ENCODE data around the gene LMNTD2. TPM values are rescaled to one million over a fixed set of nuclear protein-coding genes. Genes with fewer than 3 reads are reported as not detected.

The LMNTD2 gene
- total and polyA plus RNA-seq, 2 experiments from 2014 or later = 7.3 to 15.9 TPM

DNA sequence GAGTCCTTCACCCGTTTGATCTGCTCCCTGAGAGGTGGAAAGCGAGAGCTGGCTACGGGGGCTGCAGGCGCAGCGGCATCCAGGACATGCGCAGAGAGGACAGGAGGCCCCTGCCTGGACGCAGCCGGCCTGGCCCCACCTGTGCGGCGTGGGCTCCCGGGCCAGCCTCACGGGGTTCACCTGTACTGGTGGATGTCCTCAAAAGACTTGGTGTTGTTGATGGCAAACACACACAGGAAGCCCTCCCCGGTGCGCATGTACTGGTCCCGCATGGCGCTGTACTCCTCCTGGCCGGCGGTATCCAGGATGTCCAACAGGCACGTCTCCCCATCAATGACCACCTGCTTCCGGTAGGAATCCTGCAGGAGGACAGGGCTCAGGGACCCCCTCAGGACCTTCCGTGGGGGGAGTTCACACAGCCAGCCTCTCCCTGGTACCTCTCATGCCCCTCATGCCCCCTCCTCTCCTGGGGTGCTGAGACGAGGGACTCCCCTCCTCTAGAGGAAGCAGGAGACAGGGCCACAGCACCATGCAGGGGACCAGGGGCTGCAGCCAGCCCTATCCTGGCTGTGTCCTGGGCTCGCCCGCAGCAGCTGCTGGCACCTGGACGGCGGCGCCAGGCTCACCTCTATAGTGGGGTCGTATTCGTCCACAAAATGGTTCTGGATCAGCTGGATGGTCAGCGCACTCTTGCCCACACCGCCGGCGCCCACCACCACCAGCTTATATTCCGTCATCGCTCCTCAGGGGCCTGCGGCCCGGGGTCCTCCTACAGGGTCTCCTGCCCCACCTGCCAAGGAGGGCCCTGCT is 26.7 kb downstream of the LMNTD2 start:
- H4K20me1 ChIP-seq (ENCODE audit: insufficient read depth, poor library complexity, severe bottlenecking) = peaks cover 15% of the 10 kb centered on the region
- peaks cover 10% of the 10 kb centered on the region for H3K79me2 ChIP-seq
- H3K4me1 ChIP-seq (ENCODE audit: insufficient read depth) = peaks cover 25% of the 10 kb centered on the region
- no peaks in the 10 kb centered on the region for H3K9me3 ChIP-seq (ENCODE audit: low read depth)
- TF ChIP-seq EZH2phosphoT487 (IDR thresholded peaks at IDR 0.05; ENCODE audit: low read depth, severe bottlenecking, unreplicated experiment) (no peak), EZH2 (IDR thresholded peaks at IDR 0.05; ENCODE audit: borderline replicate concordance) (no peak)
- TF ChIP-seq, protein P1, sequence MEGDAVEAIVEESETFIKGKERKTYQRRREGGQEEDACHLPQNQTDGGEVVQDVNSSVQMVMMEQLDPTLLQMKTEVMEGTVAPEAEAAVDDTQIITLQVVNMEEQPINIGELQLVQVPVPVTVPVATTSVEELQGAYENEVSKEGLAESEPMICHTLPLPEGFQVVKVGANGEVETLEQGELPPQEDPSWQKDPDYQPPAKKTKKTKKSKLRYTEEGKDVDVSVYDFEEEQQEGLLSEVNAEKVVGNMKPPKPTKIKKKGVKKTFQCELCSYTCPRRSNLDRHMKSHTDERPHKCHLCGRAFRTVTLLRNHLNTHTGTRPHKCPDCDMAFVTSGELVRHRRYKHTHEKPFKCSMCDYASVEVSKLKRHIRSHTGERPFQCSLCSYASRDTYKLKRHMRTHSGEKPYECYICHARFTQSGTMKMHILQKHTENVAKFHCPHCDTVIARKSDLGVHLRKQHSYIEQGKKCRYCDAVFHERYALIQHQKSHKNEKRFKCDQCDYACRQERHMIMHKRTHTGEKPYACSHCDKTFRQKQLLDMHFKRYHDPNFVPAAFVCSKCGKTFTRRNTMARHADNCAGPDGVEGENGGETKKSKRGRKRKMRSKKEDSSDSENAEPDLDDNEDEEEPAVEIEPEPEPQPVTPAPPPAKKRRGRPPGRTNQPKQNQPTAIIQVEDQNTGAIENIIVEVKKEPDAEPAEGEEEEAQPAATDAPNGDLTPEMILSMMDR (IDR thresholded peaks at IDR 0.05; ENCODE audit: poor library complexity) = no peak
- peak overlapping the region; percentile 99 for H3K4me2 ChIP-seq
- no peak overlapping the region for H3K4me3 ChIP-seq
- no peak overlapping the region for H2AFZ ChIP-seq
- H3K27ac ChIP-seq = no peak overlapping the region
- no peaks in the 10 kb centered on the region for H3K36me3 ChIP-seq (replicated peaks; ENCODE audit: insufficient read depth, low read depth)
- no peaks in the 10 kb centered on the region for H3K9me2 ChIP-seq (replicated peaks; ENCODE audit: insufficient read depth)
- peak; percentile 4 for DNase-seq (ENCODE audit: low spot score)
- no peaks in the 10 kb centered on the region for H3K27me3 ChIP-seq
- 96% methylated on average over 35 of the region's 37 CpGs for WGBS (ENCODE audit: low lambda C conversion rate, missing lambda C conversion rate)

DNA sequence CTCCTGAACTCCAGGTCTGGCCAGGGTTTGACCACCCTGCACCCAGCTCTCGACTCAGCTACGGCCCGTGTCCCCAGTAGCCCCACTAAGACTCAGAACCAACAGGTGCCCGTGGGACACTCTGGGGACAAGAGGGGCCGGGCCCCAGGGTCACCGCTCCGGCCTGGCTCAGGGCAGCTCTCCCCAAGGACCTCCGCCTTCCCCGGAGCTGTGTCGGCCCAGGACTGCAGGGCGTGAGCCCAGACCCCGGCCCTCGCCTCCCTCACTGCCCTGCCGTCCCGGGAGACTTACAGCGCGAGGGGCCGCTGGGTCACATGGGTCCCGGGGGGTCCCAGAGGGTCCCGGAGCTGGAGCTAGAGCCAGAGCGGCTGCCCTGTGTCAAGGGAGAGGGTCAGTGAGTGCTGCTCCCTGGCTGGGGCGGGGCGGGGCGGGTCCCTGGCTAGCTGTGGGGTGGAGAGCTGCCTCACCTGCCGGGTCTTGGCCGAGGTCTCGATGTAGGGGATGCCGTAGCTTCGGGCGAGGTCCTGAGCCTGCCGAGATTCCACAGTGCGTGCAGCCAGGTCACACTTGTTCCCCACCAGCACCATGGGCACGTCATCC is 27.5 kb downstream of the LMNTD2 start:
- Histone ChIP-seq H3K79me2 (peaks cover 10% of the 10 kb centered on the region), H2AFZ (no peak overlapping the region), H3K36me3 (replicated peaks; ENCODE audit: insufficient read depth, low read depth) (no peaks in the 10 kb centered on the region), H3K9me2 (replicated peaks; ENCODE audit: insufficient read depth) (no peaks in the 10 kb centered on the region), H3K4me3 (no peak overlapping the region), H3K27ac (no peak overlapping the region), H3K27me3 (no peaks in the 10 kb centered on the region), H3K4me2 (no peak overlapping the region), H3K4me1 (ENCODE audit: insufficient read depth) (peaks cover 25% of the 10 kb centered on the region), H4K20me1 (ENCODE audit: insufficient read depth, poor library complexity, severe bottlenecking) (peaks cover 15% of the 10 kb centered on the region), H3K9me3 (ENCODE audit: low read depth) (no peaks in the 10 kb centered on the region)
- TF ChIP-seq, protein P1 (IDR thresholded peaks at IDR 0.05; ENCODE audit: poor library complexity) = no peak
- peak; percentile 8 for DNase-seq (ENCODE audit: low spot score)
- over 99% methylated on average over 30 of the region's 33 CpGs for WGBS (ENCODE audit: low lambda C conversion rate, missing lambda C conversion rate)

DNA sequence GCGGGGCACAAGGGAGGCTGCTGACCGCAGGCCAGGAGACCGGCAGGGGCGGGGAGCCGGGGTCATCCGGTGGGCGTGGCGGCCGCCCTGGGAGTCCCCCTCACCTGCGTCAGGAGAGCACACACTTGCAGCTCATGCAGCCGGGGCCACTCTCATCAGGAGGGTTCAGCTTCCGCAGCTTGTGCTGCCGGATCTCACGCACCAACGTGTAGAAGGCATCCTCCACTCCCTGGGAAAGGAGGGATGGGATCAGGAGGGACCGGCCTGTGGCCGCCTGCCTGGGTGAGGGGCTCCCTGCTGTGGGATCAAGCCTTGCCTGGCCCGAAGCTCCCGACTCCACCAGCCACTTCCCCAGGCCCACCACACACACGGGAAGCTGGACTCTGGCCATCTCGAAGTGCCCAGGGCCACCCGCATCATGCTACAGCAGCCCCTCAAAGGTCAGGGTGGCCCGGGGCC is 28.0 kb downstream of the LMNTD2 start:
- TF ChIP-seq EZH2phosphoT487 (IDR thresholded peaks at IDR 0.05; ENCODE audit: low read depth, severe bottlenecking, unreplicated experiment) = no peak
- TF ChIP-seq EZH2 (IDR thresholded peaks at IDR 0.05; ENCODE audit: borderline replicate concordance) = no peak
- TF ChIP-seq, protein P1 (IDR thresholded peaks at IDR 0.05; ENCODE audit: poor library complexity) = no peak
- Histone ChIP-seq H3K36me3 (replicated peaks; ENCODE audit: insufficient read depth, low read depth) (no peaks in the 10 kb centered on the region), H3K27ac (no peak overlapping the region), H2AFZ (no peak overlapping the region), H3K4me1 (ENCODE audit: insufficient read depth) (peaks cover 21% of the 10 kb centered on the region), H3K4me2 (no peak overlapping the region), H3K79me2 (peaks cover 10% of the 10 kb centered on the region), H3K9me2 (replicated peaks; ENCODE audit: insufficient read depth) (no peaks in the 10 kb centered on the region), H3K9me3 (ENCODE audit: low read depth) (no peaks in the 10 kb centered on the region), H3K4me3 (no peak overlapping the region), H4K20me1 (ENCODE audit: insufficient read depth, poor library complexity, severe bottlenecking) (peaks cover 15% of the 10 kb centered on the region), H3K27me3 (no peaks in the 10 kb centered on the region)
- 97% methylated on average over 19 of the region's 23 CpGs for WGBS (ENCODE audit: low lambda C conversion rate, missing lambda C conversion rate)
- DNase-seq (ENCODE audit: low spot score) = peak; percentile 4
